HCT116 (cell line): ENCODE measurements around the gene FBXL17.

Source experiments
- EZH2 ChIP-seq: fragments of 200-600 bp; sonication (generic); IDR thresholded peaks from 2 replicates; pipeline ENCODE4 v1.6.1; 2017; ENCODE audit warnings: antibody characterized with exemption, mixed run types
- EZH2phosphoT487 ChIP-seq: fragments of 200-600 bp; IDR thresholded peaks from 2 replicates; pipeline ENCODE4 v1.6.1; 2018; ENCODE audit warnings: antibody characterized with exemption, borderline replicate concordance
- POLR2A ChIP-seq: IDR thresholded peaks from 2 replicates; pipeline ENCODE4 v1.7.0; 2011; ENCODE audit warnings: borderline replicate concordance; ENCODE audit not compliant: insufficient read depth, insufficient read length; ENCODE audit errors: extremely low read depth
- POLR2AphosphoS5 ChIP-seq: IDR thresholded peaks from 2 replicates; pipeline ENCODE4 v1.6.1; 2011; ENCODE audit warnings: mild to moderate bottlenecking, low read depth, low read length, moderate library complexity
- SIN3A ChIP-seq: IDR thresholded peaks from 2 replicates; pipeline ENCODE4 v1.6.1; 2012; ENCODE audit warnings: low read depth
- SP1 ChIP-seq: IDR thresholded peaks from 2 replicates; pipeline ENCODE4 v1.6.1; 2012; ENCODE audit warnings: low read depth
- SRF ChIP-seq: IDR thresholded peaks from 2 replicates; pipeline ENCODE4 v1.6.1; 2012; ENCODE audit warnings: low read depth
- YY1 ChIP-seq: IDR thresholded peaks from 2 replicates; pipeline ENCODE4 v1.6.1; 2011; ENCODE audit warnings: low read length, low read depth, moderate library complexity, mild to moderate bottlenecking; ENCODE audit not compliant: insufficient replicate concordance; ENCODE audit errors: extremely low read depth
- TF ChIP-seq, protein P1 (sequence below), 3 experiments: fragments of 200-600 bp in 1 of 3; sonication (generic) in 1 of 3; IDR thresholded peaks in 2 of 3; conservative IDR thresholded peaks in 1 of 3; 2 replicates each; pipeline ENCODE4 v1.5.1; 2012 to 2017; ENCODE audit warnings: low read depth in 2 of 3, low read length in 2 of 3, antibody characterized with exemption in 1 of 3, borderline replicate concordance in 1 of 3, control low read depth in 1 of 3, mild to moderate bottlenecking in 1 of 3, mixed read lengths in 1 of 3, mixed run types in 1 of 3, moderate library complexity in 1 of 3; ENCODE audit not compliant: insufficient read depth in 1 of 3
- TF ChIP-seq, protein P2 (sequence below): IDR thresholded peaks from 2 replicates; pipeline ENCODE4 v1.6.1; 2012; ENCODE audit warnings: low read depth
- TF ChIP-seq, protein P3 (sequence below): IDR thresholded peaks from 2 replicates; pipeline ENCODE4 v1.6.1; 2012

DNA sequence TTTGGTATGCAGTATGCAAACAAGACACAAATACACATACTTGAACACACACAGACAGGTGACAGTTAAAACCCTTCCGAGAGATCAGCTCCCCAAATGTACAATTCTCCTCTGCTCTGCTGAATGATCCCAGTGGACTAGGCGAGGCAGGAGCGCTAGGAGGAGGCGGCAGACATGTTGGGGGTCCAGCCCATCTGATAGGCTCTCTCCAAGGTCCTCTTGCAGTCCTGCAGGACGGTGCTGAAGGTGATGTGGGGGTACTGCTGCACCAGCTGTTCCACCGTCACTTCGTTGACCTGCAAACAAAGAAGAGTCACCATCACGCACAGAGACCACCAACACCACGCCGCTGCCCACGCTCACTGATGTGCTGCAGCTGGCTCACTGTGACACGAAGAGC is 520.3 kb downstream of the FBXL17 start:
- TF ChIP-seq, protein P1, sequence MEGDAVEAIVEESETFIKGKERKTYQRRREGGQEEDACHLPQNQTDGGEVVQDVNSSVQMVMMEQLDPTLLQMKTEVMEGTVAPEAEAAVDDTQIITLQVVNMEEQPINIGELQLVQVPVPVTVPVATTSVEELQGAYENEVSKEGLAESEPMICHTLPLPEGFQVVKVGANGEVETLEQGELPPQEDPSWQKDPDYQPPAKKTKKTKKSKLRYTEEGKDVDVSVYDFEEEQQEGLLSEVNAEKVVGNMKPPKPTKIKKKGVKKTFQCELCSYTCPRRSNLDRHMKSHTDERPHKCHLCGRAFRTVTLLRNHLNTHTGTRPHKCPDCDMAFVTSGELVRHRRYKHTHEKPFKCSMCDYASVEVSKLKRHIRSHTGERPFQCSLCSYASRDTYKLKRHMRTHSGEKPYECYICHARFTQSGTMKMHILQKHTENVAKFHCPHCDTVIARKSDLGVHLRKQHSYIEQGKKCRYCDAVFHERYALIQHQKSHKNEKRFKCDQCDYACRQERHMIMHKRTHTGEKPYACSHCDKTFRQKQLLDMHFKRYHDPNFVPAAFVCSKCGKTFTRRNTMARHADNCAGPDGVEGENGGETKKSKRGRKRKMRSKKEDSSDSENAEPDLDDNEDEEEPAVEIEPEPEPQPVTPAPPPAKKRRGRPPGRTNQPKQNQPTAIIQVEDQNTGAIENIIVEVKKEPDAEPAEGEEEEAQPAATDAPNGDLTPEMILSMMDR (IDR thresholded peaks at IDR 0.05 in 2 of 3, conservative IDR thresholded peaks at IDR 0.05 in 1 of 3; ENCODE audit: borderline replicate concordance in 1 of 3, insufficient read depth in 1 of 3, low read depth in 2 of 3, low read length in 2 of 3) = no peak
- TF ChIP-seq, protein P2, sequence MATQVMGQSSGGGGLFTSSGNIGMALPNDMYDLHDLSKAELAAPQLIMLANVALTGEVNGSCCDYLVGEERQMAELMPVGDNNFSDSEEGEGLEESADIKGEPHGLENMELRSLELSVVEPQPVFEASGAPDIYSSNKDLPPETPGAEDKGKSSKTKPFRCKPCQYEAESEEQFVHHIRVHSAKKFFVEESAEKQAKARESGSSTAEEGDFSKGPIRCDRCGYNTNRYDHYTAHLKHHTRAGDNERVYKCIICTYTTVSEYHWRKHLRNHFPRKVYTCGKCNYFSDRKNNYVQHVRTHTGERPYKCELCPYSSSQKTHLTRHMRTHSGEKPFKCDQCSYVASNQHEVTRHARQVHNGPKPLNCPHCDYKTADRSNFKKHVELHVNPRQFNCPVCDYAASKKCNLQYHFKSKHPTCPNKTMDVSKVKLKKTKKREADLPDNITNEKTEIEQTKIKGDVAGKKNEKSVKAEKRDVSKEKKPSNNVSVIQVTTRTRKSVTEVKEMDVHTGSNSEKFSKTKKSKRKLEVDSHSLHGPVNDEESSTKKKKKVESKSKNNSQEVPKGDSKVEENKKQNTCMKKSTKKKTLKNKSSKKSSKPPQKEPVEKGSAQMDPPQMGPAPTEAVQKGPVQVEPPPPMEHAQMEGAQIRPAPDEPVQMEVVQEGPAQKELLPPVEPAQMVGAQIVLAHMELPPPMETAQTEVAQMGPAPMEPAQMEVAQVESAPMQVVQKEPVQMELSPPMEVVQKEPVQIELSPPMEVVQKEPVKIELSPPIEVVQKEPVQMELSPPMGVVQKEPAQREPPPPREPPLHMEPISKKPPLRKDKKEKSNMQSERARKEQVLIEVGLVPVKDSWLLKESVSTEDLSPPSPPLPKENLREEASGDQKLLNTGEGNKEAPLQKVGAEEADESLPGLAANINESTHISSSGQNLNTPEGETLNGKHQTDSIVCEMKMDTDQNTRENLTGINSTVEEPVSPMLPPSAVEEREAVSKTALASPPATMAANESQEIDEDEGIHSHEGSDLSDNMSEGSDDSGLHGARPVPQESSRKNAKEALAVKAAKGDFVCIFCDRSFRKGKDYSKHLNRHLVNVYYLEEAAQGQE = 0 out of 2 replicates have a peak, but pooled peaks have one; percentile 6
- TF ChIP-seq SP1 = no peak
- no peak for TF ChIP-seq POLR2A
- TF ChIP-seq POLR2AphosphoS5 = no peak
- TF ChIP-seq EZH2 = no peak
- TF ChIP-seq, protein P3, sequence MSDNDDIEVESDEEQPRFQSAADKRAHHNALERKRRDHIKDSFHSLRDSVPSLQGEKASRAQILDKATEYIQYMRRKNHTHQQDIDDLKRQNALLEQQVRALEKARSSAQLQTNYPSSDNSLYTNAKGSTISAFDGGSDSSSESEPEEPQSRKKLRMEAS = no peak
- TF ChIP-seq YY1 = no peak
- TF ChIP-seq EZH2phosphoT487 = no peak
- TF ChIP-seq SIN3A = no peak
- TF ChIP-seq SRF = no peak
